Upper lobe of left lung (tissue), 4 donors: ENCODE measurements around the gene KDELR1.

Experiments used
- EP300 ChIP-seq, 4 donors: sonication (generic); formaldehyde crosslinking; IDR thresholded peaks; one replicate each; pipeline ENCODE4 v1.5.1; 2017; ENCODE audit warnings: antibody characterized with exemption in 4 of 4, control low read depth in 2 of 4
- POLR2A ChIP-seq, 4 donors: fragments of 450-650 bp; IDR thresholded peaks; one replicate each; pipeline ENCODE4 v1.5.1; 2016 to 2017; ENCODE audit warnings: antibody characterized with exemption in 4 of 4, mild to moderate bottlenecking in 2 of 4
- POLR2AphosphoS5 ChIP-seq, 2 donors: sonication (generic); formaldehyde crosslinking; IDR thresholded peaks; one replicate each; pipeline ENCODE4 v1.5.1; 2017; ENCODE audit warnings: antibody characterized with exemption in 2 of 2
- TF ChIP-seq, protein P1 (sequence below), 6 experiments: fragments of 450-650 bp in 4 of 6; fragments of 200-600 bp in 2 of 6; sonication (generic) in 2 of 6; IDR thresholded peaks; one replicate each; pipeline ENCODE4 v1.5.1; 2016 to 2019; ENCODE audit warnings: antibody characterized with exemption in 6 of 6

DNA sequence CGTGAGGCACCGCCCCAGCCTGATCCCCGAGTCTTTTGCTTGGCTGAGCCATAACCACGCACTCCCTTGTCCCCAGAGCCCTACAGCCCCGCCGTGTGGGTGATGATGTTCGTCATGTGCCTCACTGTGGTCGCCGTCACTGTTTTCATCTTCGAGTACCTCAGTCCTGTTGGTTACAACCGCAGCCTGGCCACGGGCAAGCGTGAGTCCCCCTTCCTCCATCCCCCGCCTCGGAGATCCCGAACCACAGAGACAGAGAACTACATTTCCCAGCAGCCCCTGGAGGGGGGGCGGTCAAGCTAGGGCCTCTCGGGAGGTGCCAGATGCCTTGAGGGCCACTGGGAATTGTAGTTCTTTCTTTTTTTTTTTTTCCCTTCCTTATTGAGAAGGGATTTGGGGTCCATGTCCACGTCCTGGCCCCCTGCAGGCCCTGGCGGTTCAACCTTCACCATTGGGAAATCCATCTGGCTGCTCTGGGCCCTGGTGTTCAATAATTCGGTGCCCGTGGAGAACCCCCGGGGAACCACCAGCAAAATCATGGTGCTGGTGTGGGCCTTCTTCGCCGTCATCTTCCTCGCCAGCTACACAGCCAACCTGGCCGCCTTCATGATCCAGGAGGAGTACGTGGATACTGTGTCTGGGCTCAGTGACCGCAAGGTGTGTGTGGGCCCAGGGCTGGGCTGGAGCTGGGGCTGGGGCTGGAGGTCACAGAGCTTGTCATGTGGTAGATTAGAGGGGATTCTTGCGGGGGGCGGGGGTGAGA is 28.0 kb upstream of the KDELR1 start:
- no peak for TF ChIP-seq POLR2AphosphoS5 (IDR thresholded peaks at IDR 0.05)
- TF ChIP-seq POLR2A (IDR thresholded peaks at IDR 0.05): no peak
- TF ChIP-seq, protein P1, sequence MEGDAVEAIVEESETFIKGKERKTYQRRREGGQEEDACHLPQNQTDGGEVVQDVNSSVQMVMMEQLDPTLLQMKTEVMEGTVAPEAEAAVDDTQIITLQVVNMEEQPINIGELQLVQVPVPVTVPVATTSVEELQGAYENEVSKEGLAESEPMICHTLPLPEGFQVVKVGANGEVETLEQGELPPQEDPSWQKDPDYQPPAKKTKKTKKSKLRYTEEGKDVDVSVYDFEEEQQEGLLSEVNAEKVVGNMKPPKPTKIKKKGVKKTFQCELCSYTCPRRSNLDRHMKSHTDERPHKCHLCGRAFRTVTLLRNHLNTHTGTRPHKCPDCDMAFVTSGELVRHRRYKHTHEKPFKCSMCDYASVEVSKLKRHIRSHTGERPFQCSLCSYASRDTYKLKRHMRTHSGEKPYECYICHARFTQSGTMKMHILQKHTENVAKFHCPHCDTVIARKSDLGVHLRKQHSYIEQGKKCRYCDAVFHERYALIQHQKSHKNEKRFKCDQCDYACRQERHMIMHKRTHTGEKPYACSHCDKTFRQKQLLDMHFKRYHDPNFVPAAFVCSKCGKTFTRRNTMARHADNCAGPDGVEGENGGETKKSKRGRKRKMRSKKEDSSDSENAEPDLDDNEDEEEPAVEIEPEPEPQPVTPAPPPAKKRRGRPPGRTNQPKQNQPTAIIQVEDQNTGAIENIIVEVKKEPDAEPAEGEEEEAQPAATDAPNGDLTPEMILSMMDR (IDR thresholded peaks at IDR 0.05): no peak
- no peak for TF ChIP-seq EP300 (IDR thresholded peaks at IDR 0.05)
